PFSK-1 (cell line): ENCODE measurements around the gene UST.

Source experiments
- FOXP2 ChIP-seq: optimal IDR thresholded peaks from 2 replicates; pipeline ENCODE3; 2011; ENCODE audit warnings: borderline replicate concordance, control low read depth, inconsistent platforms; ENCODE audit not compliant: insufficient read depth; ENCODE audit errors: extremely low read length, extremely low read depth
- POLR2AphosphoS5 ChIP-seq: IDR thresholded peaks from 2 replicates; pipeline ENCODE4 v1.6.1; 2012; ENCODE audit warnings: low read depth, mild to moderate bottlenecking, control low read depth, low read length, moderate library complexity
- REST ChIP-seq, 2 experiments: IDR thresholded peaks; 2 replicates each; pipeline versions ENCODE4 v1.6.1 to v1.8.0; 2011 to 2012; ENCODE audit warnings: low read depth in 2 of 2, low read length in 2 of 2, control low read depth in 1 of 2, inconsistent platforms in 1 of 2, mild to moderate bottlenecking in 1 of 2, moderate library complexity in 1 of 2; ENCODE audit not compliant: insufficient read depth in 1 of 2
- SIN3A ChIP-seq: IDR thresholded peaks from 2 replicates; pipeline ENCODE4 v1.6.1; 2012; ENCODE audit warnings: mild to moderate bottlenecking, low read length, moderate library complexity, borderline replicate concordance; ENCODE audit not compliant: insufficient read depth
- TAF1 ChIP-seq: IDR thresholded peaks from 2 replicates; pipeline ENCODE4 v1.6.1; 2012; ENCODE audit warnings: low read length, control low read depth, borderline replicate concordance; ENCODE audit not compliant: insufficient read depth

The UST gene

GRCh38 chr6:149065121-149065520 is 318.3 kb downstream of the UST start:
- TF ChIP-seq SIN3A (no peak), FOXP2 (no peak), TAF1 (no peak), POLR2AphosphoS5 (no peak), REST (IDR thresholded peaks at IDR 0.05; ENCODE audit: insufficient read depth in 1 of 2, low read depth in 2 of 2, low read length in 2 of 2) (no peak)

DNA sequence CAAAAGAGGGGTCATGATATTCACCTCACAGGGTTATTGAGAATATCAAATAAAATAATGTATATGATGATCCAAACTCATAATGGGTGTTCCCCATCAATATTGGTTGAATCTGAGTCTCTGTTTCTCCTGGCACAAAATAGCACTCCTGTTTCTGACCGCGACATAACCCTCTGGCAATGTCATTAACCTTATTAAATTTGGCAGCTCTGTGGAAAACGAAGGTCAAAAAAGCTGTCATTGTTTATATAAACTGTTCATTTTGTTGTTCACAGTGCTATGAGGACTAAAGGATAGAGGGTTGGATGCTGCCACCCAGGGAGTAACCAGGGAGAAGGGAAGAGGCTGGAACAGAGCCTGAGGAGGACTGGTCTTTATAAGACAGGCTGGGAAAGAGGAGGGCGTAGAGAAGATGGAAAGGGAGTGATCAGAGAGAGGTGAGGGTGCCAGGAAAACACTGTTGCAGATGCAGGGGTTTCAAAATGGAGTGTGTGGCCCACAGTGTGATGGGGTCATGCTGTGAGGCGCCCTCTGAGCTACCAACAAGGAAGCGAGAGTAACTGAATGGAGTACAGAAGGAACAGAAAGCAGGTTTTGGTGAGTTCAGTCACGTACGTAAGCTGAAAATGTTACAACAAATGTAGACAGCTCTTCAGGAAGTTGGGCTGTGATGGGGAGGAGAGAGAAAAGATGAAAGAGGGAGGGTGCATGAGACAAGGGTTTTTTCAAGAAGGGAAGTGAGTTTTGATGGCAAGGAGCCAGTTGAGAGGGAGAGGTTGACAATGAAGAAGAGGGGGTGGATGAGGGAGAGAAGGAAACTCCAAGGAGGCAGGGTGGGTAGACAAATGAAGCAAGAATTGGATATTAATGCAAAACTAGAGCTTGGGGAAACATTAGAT is 319.1 kb downstream of the UST start:
- TF ChIP-seq REST (IDR thresholded peaks at IDR 0.05; ENCODE audit: insufficient read depth in 1 of 2, low read depth in 2 of 2, low read length in 2 of 2) (no peak), TAF1 (no peak), SIN3A (no peak), FOXP2 (no peak), POLR2AphosphoS5 (no peak)

DNA sequence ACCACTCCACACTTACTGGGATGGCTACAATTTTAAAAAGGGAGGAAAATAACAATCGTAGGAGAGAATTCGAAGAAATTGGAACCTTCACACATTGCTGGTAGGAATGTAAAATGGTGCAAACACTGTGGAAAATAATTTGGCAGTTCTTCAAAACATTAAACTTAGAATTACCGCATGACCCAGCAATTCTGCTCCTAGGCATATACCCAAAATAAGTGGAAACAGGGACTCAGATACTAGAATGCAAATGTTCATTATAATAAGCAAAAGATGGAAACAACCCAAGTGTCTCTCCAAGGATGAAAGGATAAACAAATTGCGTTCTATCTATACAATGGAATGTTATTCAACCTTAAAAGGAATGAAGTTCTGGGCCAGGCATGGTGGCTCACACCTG is 325.2 kb downstream of the UST start:
- no peak for TF ChIP-seq FOXP2
- no peak for TF ChIP-seq REST (IDR thresholded peaks at IDR 0.05; ENCODE audit: insufficient read depth in 1 of 2, low read depth in 2 of 2, low read length in 2 of 2)
- TF ChIP-seq TAF1: no peak
- no peak for TF ChIP-seq SIN3A
- no peak for TF ChIP-seq POLR2AphosphoS5

DNA sequence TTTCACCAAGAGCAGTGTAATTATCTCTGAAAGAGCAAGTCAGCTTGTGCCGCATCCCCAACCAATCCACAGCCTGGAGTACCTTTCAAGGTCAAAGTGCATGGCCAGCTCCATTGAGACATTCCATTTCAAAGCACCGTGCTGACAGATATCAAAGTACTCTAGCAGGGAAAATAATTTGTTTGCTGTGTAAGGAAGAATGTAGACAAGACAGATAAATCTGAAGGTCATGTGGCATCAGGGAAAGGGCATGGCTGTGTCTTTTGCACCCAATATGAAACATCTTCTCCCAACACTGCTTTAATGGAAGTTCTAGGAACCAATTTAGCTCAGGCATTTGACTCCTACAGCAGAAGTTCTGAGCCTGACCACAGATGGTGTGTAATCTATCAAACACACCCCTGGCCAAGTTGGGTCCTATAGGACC is 328.0 kb downstream of the UST start:
- TF ChIP-seq POLR2AphosphoS5: no peak
- no peak for TF ChIP-seq TAF1
- TF ChIP-seq REST (IDR thresholded peaks at IDR 0.05; ENCODE audit: insufficient read depth in 1 of 2, low read depth in 2 of 2, low read length in 2 of 2): no peak
- TF ChIP-seq SIN3A: no peak
- no peak for TF ChIP-seq FOXP2
